ENCODE results near the gene NOVA2.
A peak's percentile ranks its signal among the peaks of the same experiment; 100 is the strongest.

The NOVA2 gene

DNA sequence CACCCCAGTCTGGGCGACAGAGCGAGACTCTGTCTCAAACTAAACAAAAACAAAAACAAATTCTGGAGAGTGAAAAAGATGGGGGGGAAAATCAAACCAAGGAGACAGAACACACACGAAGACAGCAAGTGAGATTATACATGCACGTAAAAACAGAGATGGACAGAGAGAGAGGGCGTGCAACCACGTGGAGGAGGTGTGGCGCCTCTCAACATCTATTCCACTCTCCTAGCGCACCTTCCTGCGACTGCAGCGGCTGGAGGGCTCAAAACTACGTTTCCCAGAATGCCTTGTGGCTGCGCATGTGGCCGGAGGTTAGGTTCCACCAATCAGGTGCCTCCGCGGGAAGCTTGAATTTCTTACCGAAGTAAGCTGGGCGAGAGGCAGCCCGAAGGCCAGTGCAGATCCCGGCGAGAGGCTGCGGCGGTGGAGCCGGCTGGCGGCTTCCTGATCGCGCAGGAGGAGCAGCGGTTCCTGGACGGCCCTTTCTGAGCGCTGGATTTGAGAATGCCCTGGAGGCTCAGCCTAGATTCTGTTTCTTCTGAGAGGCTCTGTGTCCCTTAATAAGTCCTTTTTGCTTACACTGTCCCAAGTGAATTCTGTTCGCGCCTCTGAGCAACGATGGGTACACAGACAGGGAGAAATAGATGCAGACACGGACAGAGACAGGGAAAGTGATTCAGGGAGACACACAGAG is 46.0 kb downstream of the NOVA2 start:
- DNase-seq = peak in 55 of 56 donors; percentile 22 to 92 (median 70)

DNA sequence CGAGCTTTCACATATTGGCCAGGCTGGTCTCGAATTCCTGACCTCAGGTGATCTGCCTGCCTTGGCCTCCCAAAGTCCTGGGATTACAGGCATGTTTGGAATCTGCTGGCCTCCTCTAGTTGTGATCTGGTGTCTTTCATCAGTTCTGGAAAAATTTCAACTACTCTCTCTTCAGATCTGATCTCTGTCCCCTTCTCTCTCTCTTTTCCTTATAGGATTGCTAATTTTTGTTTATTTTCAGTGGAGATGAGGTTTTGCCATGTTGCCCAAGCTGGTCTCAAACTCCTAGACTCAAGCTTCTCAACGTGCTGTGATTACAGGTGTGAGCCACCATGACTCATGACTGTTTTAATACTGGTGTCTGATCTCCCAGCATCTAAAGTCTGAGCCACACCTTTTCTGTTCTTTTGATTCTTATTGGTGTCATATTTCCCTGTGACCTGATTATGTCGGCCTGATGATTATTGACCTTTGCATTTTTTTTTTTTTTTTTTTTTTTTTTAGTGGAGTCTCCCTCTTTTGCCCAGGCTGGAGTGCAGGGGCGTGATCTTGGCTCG is 48.7 kb downstream of the NOVA2 start:
- no peak for DNase-seq

DNA sequence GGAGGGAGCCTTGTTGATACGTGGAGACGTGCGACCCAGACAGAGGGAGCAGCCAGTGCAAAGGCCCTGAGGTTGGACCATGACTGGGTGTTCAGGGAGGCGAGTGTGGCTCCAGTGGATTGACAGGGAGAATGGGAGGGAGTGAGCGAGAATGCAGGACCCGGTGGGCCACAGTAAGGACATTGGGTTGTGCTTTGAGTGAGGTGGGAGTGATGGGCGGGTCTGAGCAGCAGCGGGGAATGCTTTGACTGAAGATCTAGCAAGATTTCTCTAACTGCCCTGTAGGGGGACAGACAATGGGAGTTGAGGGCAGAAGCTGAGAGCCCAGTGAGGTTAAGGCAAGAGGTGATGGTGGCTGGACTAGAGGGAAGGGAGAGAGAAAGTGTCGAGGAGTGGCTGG is 51.4 kb downstream of the NOVA2 start:
- DNase-seq = no peak

DNA sequence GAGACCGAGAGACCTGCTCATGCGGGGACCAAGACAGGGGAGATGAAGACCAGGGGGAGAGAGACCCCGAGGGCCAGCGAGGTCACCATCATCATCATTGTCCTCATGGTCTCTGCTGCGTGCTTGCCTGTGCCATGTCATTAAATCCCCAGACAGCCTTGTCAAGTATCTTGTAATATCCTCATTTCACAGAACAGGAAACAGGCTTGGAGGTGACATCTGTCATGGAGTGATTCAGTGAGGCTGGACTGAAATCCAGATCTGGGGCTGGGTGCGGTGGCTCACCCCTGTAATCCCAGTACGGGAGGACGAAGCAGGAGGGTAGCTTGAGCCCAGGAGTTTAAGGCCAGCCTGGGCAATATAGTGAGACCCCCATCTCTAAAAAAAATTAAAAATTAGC is 53.2 kb downstream of the NOVA2 start:
- no peak for DNase-seq

DNA sequence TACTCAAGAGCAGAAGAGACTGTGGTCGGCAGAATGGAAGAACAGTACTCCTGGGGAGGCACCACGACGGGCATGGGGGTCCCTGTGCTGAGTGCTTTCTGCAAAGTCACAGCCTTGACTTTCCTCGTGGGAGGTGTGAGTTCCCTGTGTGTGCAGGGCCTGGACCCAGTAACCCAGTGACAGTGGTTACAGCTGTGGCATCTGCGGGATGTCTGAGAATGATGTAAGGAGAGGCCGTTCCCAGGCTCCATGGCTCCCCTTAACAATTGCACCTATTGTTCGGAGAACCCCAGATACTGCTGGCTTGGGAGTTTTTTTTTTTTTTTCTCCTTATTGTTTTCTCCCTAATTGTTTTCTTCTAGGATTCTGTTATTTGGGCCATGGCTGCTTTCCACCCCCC is 54.0 kb downstream of the NOVA2 start:
- DNase-seq = peak in 43 of 56 donors; percentile 6 to 82 (median 42)

DNA sequence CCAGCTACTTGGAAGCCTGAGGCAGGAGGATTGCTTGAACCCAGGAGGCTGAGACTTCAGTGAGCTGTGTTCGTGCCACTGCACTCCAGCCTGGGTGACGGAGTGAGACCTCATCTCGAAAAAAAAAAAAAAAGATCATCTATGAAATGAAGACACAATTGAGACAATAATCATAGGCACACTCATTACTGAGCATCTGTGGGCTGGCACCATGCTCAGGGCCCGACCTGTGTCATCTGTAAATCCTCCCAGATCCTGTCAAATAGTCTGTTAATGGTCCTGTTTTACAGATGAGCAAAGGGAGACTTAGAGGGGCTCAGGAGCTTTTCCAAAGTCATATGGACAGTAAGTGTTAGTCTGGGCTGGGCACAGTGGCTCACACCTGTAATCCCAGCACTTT is 54.9 kb downstream of the NOVA2 start:
- no peak for DNase-seq

DNA sequence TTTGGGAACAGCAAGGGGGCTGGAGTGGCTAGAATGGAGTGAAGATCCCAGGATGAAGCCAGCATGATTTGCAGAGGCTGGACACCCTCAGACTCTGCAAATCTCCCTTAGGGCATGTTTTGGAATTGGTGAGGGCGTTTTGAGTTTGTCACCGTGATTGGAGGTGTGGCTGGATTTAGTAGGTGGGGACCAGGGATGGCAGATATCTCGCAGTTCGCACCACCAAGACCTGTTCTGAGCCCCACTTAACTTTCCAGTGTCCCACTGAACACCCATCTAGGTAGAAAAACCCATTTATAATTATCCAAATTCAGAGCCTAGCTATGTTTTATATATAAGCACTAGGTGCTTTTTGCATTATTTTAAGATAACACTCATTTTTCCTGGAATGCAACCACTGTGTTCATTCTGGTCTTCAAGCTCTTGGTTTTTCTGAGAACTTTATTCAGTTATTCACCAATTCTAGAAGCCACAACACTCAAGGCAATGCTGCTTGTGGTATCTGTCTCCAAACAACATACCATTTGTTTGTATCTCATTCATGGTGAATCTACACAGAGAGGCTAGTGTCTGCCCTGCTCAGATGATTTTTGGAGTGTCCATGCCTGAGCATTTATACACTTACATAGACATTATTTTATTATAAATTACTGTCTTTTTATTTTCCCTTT is 56.1 kb downstream of the NOVA2 start:
- peak in 11 of 56 donors; percentile 7 to 50 (median 20) for DNase-seq

DNA sequence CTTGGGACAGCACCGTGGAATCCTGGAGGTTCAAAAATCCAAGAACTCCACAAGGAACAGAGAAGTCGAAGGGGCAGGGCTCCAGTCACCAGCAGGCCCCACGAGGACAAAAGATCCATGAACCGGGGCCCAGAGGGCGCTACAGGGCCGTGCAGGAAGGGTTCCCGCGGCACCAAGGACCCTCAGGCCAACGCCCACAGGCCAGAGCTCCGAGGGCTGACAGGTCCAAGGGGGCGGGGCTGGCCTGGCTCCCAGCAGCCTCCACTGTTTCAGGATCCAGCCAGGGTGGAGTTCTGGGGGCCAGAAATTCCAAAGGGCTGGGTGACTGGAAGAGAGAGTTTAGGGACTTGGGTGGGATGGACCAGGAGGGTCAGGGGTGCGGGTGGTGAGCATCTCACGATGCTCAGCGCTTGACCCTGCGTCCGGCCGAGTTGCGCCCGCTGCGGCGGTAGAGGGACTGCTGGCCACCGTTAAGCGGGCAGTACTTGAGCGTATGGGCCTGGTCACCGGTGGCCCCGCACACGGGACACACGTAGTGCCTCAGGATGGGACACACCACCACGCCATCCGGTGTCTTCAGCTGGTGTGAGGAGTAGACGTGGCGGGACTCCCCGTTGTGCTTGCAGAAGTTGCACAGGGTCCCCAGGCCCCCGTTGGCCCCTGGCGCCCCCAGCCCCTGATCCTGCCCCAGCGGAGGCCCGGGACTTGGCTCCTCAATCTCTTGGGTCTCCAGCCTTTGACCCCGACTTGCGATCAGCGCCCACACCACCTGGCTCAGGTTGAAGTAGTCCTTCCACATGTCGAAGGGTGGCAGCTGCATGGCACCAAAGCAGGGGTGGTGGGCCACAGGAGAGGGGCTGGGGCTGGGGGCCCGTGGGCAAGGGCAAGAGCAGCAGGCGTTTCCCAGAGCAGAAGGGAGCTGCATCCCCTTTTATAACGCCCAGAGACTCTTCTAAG is 59.5 kb downstream of the NOVA2 start, which contains the start of gene NANOS2:
TSS of gene NANOS2 (minus strand) at position 905 of the 957 bp plus-strand sequence. CDS start at position 820, 85 bp downstream.
- peak in 3 of 56 donors; percentile 5 to 39 (median 10) for DNase-seq

DNA sequence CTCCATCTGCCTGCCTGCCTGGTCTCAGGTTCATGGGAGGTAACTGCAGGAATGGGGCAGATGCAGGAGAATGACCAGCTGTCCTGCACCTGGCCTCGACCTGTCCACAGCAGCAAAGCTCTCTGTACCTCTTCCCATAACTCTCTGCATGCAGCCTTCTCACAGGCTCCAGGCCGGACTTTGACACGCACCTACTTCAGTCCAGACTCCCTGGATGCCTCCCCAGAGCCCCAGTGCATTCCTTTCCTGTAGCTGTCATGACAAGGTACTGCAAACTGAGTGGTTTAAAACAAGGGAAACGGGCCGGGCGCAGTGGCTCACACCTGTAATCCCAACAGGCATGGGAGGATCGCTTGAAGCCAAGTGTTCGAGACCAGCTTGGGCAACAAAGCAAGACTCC is 62.4 kb downstream of the NOVA2 start:
- DNase-seq = no peak

DNA sequence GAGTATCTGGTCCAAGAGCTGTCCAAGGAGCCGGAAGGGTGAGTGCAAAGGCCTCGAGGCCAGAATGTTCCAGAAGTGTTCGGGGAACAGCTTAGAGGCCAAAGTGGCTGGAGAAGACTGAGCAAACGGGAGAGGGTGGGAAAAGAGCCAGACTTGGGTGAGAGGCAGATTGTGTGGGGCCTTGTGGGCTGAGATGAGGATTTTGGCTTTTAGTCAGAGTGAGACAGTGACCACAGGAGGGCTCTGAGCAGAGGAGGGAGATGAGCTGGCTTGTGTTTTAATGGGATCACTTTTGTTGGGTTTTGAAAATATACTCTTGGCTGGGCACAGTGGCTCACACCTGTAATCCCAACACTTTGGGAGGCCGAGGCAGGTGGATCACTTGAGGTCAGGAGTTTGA is 64.7 kb downstream of the NOVA2 start:
- peak in 1 of 56 donors; percentile 10 for DNase-seq

DNA sequence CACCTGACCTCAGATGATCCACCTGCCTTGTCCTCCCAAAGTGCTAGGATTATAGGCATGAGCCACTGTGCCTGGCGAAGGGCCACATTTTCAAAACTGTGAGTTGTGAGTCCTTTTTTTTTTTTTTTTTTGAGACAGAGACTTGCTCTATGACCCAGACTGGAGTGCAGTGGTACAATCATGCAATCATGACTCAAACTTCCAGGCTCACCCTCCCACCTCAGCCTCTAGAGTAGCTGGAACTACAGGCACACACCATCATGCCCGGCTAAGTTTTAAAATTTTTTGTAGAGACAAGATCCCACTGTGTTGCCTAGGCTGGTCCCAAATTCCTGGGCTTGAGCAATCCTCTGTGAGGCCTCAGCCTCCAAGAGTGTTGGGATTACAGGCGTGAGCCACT is 67.4 kb downstream of the NOVA2 start:
- no peak for DNase-seq

DNA sequence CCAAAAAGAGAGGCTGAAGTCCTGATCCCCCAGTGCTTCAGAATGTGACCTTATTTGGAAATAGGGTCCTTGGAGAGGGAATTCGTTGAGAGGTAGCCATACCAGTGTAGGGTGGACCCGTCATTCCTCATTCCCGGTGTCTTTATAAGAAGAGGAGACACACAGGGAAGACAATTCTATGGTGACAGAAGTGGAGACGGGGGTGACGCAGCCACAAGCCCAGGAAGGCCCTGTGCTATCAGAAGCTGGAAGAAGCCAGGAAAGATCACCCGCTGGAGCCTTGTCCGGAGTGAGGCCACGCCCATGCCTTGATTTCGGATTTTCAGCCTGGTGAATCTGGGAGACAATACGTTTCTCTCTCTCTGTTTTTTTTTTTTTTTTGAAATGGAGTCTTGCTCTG is 68.7 kb downstream of the NOVA2 start:
- no peak for DNase-seq

DNA sequence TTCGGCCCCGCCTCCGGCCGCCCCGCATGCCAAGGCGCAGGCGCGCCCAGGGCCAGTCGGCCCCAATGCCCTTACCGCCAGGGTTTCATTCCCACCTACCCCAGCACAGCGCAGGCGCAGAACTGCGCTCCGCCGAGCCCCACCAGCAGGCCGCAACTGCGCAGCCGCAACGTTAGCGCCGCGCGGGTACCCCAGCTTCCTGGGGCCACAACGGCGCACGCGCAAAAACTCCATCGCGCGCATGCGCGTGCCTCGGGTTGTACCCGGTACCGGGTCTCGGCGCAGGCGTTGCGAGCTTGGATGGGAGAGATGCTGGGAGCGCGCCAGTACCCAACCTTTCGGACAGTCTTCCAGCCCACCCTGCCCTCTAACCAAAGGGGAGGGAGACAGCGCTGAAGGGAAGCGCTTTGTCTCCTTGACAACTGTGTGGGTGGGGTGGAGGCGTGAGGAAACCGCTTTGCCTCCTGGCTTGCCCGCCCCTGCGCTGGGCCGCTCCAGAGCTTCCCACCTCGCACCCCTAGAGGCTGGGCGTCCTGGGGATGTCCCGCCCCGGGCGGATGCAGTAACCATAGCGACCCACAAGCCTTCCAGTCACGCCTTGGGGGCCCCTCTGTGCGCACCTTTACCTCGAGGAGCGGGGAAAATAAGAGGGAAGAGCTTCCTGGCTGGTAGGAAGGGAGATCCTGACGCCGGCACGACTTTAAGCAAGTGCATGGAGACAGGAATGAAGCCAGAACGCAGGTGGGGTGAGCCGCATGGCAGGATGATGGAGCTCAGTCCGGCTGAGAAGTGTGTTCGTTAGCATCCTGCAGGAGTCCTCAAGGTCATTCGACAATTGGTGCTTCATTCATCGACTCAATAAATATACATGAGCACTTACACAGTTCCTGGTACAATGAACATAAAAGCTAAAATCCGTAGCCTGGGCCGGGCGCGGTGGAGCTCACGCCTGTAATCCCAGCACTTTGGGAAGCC is 70.7 kb downstream of the NOVA2 start:
- peak; percentile 70 to 100 (median 96) for DNase-seq

DNA sequence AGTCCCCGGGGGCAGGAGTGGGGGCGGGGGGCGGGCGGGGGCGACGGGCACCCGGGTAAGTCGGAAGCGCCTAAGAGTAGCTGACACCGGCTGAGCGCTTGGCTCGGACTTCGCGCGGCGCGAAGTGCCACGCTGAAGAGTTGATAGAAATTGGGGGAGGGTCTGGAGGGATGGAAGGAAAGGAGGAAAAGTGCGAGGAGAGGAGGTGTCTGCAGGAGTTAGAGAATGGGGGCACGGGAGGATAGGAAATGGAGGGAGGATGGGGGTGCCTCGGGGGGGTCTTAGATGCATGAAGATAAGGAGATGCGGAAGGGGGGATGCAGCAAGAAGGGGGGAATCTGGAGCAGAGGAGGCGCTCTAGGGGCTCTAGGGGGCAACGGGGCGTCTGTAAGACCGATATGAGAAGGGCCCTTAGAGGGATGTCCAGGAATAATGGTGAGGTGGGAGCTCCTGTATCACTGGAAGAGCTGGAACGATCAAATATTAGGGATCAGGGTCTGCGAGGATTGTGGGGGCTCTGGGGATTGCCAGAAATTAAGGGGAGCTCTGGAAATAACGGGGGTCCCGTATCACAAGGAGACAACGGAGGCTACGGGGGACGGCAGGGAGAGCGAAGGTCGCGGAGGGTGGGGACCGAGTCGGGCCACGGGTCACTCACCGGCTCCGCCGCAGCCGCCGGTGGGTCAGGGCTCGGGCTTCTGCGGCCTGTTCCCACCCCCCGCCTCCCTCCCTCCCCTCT is 71.6 kb downstream of the NOVA2 start, which contains the start of gene MYPOP:
TSS of gene MYPOP (minus strand) at position 702 of the 739 bp plus-strand sequence. CDS start 840 bp downstream, outside the sequence.
- peak in 1 of 56 donors; percentile 19 for DNase-seq

DNA sequence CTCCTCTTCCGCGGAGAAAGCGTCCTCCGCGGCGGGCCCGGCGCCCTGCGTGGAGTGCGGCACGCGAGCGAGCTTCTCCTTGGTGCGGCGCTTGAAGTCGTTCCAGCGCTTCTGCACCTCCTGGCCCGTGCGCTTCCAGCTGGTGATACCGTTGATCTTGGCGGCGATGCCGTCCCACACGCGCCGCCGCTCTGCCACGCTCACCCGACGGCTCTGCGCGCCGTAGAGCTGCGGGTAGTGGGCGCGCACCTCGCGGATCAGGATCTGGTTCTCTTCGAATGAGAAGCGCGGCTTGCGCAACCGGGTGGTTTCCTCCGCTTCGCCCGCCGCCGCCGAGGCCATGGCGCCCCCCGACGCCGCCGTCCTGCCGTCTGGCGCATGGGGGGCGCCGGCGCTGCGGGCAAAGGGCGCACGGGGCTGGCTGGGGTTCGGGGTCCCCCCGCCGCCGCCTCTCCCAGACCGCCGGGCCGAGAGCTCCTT is 72.2 kb downstream of the NOVA2 start:
- DNase-seq = peak in 4 of 56 donors; percentile 8 to 29 (median 12)

DNA sequence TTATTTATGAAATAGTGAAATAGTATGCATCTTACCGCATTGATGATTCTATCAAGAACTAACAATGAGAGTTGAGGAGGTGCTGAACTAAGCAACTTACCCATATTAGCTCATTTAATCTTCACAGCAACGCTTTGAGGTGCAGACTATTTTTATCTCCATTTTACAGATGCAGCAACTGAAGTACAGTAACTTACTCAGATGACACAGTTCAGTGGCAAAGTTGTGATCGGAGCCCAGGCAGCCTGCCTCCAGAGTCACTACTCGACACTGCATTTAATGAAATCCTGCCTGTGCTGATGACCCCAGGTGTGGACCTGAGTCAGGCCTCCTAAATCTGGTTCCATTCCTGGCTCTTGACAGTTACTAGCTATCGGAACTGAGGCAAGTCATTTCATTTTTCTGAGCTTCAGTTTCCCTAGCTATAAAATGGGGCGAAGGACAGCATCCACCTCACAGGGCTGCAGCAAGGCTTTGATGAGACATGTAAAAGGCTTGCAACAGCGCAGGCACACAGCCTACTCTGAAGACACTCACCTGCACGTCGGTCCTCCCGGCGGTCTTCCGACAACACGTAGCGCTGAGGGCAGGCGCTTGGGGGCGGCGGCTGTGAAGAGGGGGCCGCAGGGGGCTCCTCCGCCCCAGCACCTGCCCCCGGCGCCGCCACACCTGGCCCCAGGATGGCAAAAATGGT is 72.8 kb downstream of the NOVA2 start:
- no peak for DNase-seq

DNA sequence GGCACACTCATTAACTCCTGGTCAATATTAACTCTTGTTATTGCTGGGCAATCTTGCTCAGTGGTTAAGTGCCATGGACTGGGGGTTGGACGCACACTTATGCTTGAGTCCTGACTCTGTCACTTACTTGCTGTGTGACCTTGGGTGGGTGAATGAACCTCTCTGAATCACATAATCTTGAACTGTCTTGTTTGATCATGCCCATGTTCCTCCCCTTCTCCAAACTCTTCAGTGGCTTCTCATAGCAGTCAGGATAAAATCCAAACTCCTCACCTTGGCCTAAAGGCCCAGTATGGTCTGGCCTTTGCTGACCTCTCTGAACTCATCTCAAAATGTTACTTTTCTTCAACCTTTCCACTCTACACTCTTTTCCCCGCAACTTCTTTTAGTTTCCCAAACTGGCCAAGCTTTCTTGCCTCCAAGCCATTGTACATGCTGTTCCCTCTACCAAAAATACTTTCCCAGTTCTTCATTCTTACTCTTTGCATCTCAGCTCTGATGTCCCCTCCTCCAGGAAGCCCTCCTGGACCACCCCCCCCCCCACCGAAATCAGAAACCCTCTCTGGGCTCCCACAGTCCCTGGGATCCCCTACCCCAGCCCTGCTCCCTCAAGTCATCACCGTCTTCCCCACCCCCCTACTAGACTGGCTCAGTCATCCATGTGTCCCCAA is 73.6 kb downstream of the NOVA2 start:
- DNase-seq = no peak

DNA sequence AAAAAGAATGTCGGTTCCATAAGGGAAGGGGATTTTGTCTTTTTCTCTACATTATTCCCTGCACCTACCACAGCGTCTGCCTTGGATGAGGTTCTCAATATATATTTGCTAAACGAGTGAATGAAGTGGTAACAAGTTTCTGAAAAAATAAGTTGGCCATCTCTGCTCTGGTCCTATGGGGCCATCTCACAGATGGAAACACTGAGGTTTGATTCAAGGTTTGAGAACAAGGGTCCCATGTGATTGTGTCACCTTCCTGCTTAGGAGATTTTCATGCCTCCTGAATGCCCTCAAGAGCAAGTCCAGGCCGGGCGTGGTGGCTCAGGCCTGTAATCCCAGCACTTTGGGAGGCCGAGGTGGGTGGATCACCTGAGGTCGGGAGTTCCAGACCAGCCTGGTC is 74.4 kb downstream of the NOVA2 start:
- no peak for DNase-seq

Measured in amygdala (tissue), 56 donors.